Pancreas (tissue), 10 donors: ENCODE measurements around the gene RABEP1. TPM values are rescaled to one million over a fixed set of nuclear protein-coding genes. Genes with fewer than 3 reads are reported as not detected.

Experiments used
- ATAC-seq, 4 donors: fragments of 200-7000 bp; cut with Tn5 transposase; one replicate each; pipeline versions ENCODE4 v1.8.0 to v1.9.1; 2020; ENCODE audit warnings: mild to moderate bottlenecking in 4 of 4, moderate library complexity in 4 of 4
- DNase-seq, 6 donors: peaks; one replicate each; pipeline ENCODE4 v3.0.0-alpha.2; 2020
- FAIRE-seq: peaks from 2 replicates; lab custom pipeline; 2012; peaks lifted over from hg19 to GRCh38; lab: Jason Lieb, UNC
- H3K27ac ChIP-seq, 4 donors: fragments of 200-600 bp; sonication (generic); 1 replicate in 3 of 4; 2 replicates in 1 of 4; pipeline versions ENCODE4 v1.5.0 to v1.8.0; 2020
- H3K27me3 ChIP-seq, 4 donors: fragments of 200-600 bp; one replicate each; pipeline ENCODE4 v1.8.0; 2021
- H3K36me3 ChIP-seq, 3 donors: fragments of 200-600 bp; sonication (generic) in 1 of 3; one replicate each; pipeline versions ENCODE4 v1.5.0 to v1.8.0; 2020 to 2021
- H3K4me1 ChIP-seq, 3 donors: fragments of 200-600 bp; one replicate each; pipeline ENCODE4 v1.8.0; 2021
- H3K4me3 ChIP-seq, 4 donors: fragments of 200-600 bp; sonication (generic) in 2 of 4; one replicate each; pipeline versions ENCODE4 v1.5.0 to v1.8.0; 2020 to 2021
- H3K9me3 ChIP-seq, 4 donors: fragments of 200-600 bp; one replicate each; pipeline ENCODE4 v1.8.0; 2021
- WGBS, 2 donors: extraction: QIAGEN DNeasy Blood & Tissue Kit; methylation state at CpG; one replicate each; pipeline ENCODE4 v1.1.7; 2013; 5-methylcytosine and 5-hydroxymethylcytosine counted together
- intact Hi-C, 3 donors: fragments of 100-400 bp; cut with DNase I; formaldehyde crosslinking; loops; one replicate each; pipeline versions ENCODE4 v1.11.1 to v1.14.2; 2022
- polyA plus RNA-seq, 2 donors: library from polyadenylated mRNA; stranded (reverse); fragments of 200-250 nt; gene quantifications; one replicate each; pipeline ENCODE4 v1.2.3, GENCODE V29; 2013
- total RNA-seq, 6 donors: library from RNA; stranded (reverse); fragmentation: NEBNext Ultra II Directional in 4 of 6; extraction: Animal tissue kit (Norgen Biotek cat#: 25700) in 4 of 6; gene quantifications; one replicate each; pipeline versions ENCODE4 v1.2.1 to v1.2.4, GENCODE V29; 2021 to 2023
- TF ChIP-seq, protein P1 (sequence below), 4 donors: fragments of 200-600 bp; sonication (generic) in 3 of 4; IDR thresholded peaks; one replicate each; pipeline versions ENCODE4 v1.5.0 to v1.8.0; 2021; ENCODE audit warnings: antibody characterized with exemption in 4 of 4
- donor health status: healthy with polysubstance abuse.
- donor health status: DM: no; HTN: no; CAD: no; lungs with moderate emphysema.
- donor health status: DM: no; HTN: no; CAD: no.
- donor health status: control.
- donor health status: control.
- donor health status: Bipolar disorder and iron deficiency.
- donor health status: DM: yes; HTN: yes; CAD: no.
- donor health status: DM: no; HTN: no; CAD: no.
- donor health status: DM: no; HTN: no; CAD: no.
- donor health status: DM: yes; HTN: yes; CAD: no.

RABEP1 gene
- total and polyA plus RNA-seq, 8 donors, result 10.4 to 22.6 (median 14.9) TPM

DNA sequence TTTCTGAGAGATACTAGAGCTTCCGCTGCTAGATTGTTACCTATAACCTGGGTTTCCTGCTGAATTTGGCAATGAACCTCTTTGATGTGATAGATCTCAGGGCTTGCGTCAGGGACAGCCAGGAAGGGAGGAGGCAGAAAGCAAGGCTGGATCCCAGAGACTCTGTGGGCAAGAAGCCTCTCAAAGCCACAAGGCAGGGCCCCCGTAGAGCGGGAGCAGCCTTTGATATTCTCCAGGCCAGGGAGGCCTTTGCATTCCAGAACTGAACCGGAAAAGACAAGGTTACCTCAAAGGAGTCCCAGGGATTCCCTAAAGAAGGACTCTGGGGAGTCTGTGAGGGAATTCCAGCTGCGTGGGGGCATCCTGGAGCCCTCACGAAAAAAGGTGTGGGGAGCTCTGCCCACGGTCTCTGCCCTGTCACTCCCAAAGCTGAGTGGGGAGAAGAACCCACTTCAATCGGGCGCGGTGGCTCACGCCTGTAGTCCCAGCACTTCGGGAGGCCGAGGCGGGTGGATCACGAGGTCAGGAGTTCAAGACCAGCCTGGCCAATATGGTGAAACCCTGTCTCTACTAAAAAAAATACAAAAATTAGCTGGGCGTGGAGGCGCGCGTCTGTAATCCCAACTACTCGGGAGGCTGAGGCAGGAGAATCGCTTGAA is 33.1 kb upstream of the RABEP1 start:
- intact Hi-C loops, result no loop called here
- no peak for FAIRE-seq

DNA sequence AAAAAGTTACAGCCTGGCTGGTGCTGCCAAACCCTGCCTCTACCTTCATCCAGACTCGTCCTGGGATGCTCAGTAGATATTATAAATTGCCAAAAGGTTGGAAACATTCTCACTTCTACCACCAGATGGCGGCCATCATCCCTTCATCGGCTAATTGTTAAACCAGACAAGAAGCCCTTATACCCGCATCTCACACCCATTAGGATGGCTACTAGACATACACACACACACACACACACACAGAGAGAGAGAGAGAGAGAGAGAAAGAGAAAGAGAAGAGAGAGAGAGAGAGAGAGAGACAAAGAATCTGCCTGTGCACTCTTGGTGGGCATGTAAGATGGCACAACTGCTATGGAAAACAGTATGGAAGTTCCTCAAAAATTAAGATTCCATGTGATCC is 32.5 kb upstream of the RABEP1 start:
- Histone ChIP-seq H3K4me1 (no peaks in the 10 kb centered on the region), H3K36me3 (no peaks in the 10 kb centered on the region), H3K27me3 (no peaks in the 10 kb centered on the region), H3K9me3 (no peaks in the 10 kb centered on the region), H3K4me3 (no peak overlapping the region), H3K27ac (no peak overlapping the region)
- peak; percentile 60 to 93 (median 89) for ATAC-seq
- TF ChIP-seq, protein P1, sequence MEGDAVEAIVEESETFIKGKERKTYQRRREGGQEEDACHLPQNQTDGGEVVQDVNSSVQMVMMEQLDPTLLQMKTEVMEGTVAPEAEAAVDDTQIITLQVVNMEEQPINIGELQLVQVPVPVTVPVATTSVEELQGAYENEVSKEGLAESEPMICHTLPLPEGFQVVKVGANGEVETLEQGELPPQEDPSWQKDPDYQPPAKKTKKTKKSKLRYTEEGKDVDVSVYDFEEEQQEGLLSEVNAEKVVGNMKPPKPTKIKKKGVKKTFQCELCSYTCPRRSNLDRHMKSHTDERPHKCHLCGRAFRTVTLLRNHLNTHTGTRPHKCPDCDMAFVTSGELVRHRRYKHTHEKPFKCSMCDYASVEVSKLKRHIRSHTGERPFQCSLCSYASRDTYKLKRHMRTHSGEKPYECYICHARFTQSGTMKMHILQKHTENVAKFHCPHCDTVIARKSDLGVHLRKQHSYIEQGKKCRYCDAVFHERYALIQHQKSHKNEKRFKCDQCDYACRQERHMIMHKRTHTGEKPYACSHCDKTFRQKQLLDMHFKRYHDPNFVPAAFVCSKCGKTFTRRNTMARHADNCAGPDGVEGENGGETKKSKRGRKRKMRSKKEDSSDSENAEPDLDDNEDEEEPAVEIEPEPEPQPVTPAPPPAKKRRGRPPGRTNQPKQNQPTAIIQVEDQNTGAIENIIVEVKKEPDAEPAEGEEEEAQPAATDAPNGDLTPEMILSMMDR (IDR thresholded peaks at IDR 0.05), result peak in 3 of 4 donors; percentile 26 to 44 (median 41)
- DNase-seq, result peak in 4 of 6 donors; percentile 27 to 70 (median 34)
- intact Hi-C loops, result no loop called here
- FAIRE-seq, result peak; percentile 54
- 0 to 1% methylated on average over 4 of the region's 4 CpGs for WGBS, 2 donors

More for the DNA sequence above, 33.1 kb upstream of the RABEP1 start:
- H3K4me1 ChIP-seq, result no peaks in the 10 kb centered on the region
- H3K27ac ChIP-seq, result no peak overlapping the region
- H3K4me3 ChIP-seq, result no peak overlapping the region
- TF ChIP-seq, protein P1 (IDR thresholded peaks at IDR 0.05), result no peak
- no peaks in the 10 kb centered on the region for H3K27me3 ChIP-seq
- DNase-seq (no peak), ATAC-seq (no peak)
- 52 to 61% methylated on average over 22 of the region's 22 CpGs for WGBS, 2 donors
- no peaks in the 10 kb centered on the region for H3K9me3 ChIP-seq
- no peaks in the 10 kb centered on the region for H3K36me3 ChIP-seq

DNA sequence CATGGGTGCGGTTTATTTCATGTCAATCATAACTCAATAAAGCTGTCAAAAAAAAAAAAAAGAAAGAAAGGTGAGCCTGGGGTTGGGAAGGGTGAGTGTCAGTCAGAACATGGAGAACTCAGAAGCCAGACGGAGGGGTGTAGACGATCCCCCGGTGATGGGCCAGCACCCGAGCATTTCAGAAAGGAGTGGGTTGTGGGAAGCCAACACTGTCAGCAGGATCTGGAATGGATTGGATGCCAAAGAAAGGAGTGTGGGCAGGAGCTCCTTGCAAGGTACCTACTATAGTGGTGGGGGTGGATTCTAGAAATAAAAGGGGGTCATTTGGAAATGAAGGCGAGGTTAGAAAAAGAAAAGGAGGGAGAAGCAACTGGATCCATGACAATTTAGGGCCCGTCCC is 27.7 kb upstream of the RABEP1 start:
- H3K27ac ChIP-seq, result no peak overlapping the region
- no peak overlapping the region for H3K4me3 ChIP-seq
- intact Hi-C loops, result no loop called here
- ATAC-seq, result no peak
- H3K9me3 ChIP-seq, result no peaks in the 10 kb centered on the region
- no peaks in the 10 kb centered on the region for H3K36me3 ChIP-seq
- TF ChIP-seq, protein P1 (IDR thresholded peaks at IDR 0.05), result no peak
- FAIRE-seq, result no peak
- H3K4me1 ChIP-seq, result no peaks in the 10 kb centered on the region
- no peak for DNase-seq
- WGBS, 2 donors, result 75% methylated on average over 7 of the region's 7 CpGs
- no peaks in the 10 kb centered on the region for H3K27me3 ChIP-seq

DNA sequence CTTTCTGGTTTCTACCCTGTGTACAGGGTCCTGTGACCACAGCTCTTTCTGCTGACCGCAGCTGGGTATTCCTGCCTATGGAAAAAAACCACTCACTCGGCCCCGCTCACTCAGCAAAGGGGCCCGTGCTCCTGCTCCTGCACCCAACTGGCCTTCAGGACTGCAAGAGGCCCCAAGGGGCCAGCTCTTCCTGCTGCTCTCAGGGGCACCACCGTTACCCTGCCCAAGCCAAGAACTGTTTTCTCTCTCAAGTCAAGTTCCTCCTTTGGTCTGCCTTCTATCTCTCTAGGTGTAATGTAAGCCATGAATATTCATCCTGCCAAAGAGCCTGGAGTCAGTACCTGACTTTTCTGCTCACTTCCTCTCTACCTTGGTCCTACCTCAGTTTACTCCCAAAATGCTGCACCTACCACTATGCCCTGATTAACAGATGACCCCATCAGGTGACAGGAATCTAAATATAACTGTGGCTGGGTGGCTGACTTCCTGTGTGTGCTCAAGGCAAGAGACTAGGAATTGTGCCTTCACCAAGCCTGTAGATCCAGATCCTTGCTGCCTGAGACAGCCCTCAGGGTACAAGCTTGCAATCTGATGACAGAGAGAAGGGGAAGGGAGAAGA is 27.1 kb upstream of the RABEP1 start:
- peak in 1 of 4 donors; percentile 52 for ATAC-seq
- Histone ChIP-seq H3K36me3 (no peaks in the 10 kb centered on the region), H3K9me3 (no peaks in the 10 kb centered on the region), H3K4me3 (no peak overlapping the region), H3K27ac (no peak overlapping the region), H3K27me3 (no peaks in the 10 kb centered on the region), H3K4me1 (no peaks in the 10 kb centered on the region)
- intact Hi-C loops, result no loop called here
- no peak for FAIRE-seq
- TF ChIP-seq, protein P1 (IDR thresholded peaks at IDR 0.05), result no peak
- no peak for DNase-seq
- WGBS, 2 donors, result 77 to 84% methylated on average over 5 of the region's 5 CpGs

DNA sequence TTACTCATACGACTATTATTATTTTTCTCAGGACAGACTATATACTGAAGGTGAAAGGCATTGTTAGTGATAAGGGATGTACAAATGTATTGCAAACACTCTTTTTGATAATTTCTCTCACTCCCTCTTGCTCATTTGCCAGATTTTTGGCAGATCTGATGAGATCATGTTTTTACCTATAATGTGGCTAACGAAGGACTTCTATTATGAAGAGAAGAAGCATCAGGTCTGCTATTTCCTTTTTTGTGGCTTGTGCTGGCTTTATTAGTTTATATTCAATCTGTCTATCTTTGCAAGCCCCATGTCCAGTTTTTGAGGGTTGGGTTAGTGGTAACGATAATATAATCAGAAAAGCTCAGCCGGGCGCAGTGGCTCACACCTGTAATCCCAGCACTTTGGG is 25.0 kb upstream of the RABEP1 start:
- Histone ChIP-seq H3K4me1 (no peaks in the 10 kb centered on the region), H3K27ac (no peak overlapping the region), H3K27me3 (no peaks in the 10 kb centered on the region), H3K4me3 (no peak overlapping the region), H3K9me3 (no peaks in the 10 kb centered on the region), H3K36me3 (no peaks in the 10 kb centered on the region)
- intact Hi-C loops, result no loop called here
- ATAC-seq (no peak), DNase-seq (no peak), FAIRE-seq (no peak)
- WGBS, 2 donors, result 93 to 97% methylated on average over 5 of the region's 5 CpGs
- TF ChIP-seq, protein P1 (IDR thresholded peaks at IDR 0.05), result no peak
